ENCODE results near the gene GMCL2. TPM values are rescaled to one million over a fixed set of nuclear protein-coding genes. Genes with fewer than 3 reads are reported as not detected.

Gene GMCL2
- total RNA-seq, 1 donor from 2014 or later: not detected

GRCh38 chr5:178149199-178149932 lies 37.8 kb downstream of the GMCL2 start:
- H3K27me3 ChIP-seq (ENCODE audit: low read depth): no peaks in the 10 kb centered on the region
- H3K36me3 ChIP-seq: peaks cover 72% of the 10 kb centered on the region
- no peak for TF ChIP-seq CTCF (IDR thresholded peaks at IDR 0.05)
- no peak overlapping the region for H3K4me3 ChIP-seq
- intact Hi-C loops (cut with DNase I): no loop called here
- ATAC-seq (no peak), DNase-seq (no peak)
- no peaks in the 10 kb centered on the region for H3K9me3 ChIP-seq
- no peak overlapping the region for H3K27ac ChIP-seq
- H3K4me1 ChIP-seq: peaks cover 26% of the 10 kb centered on the region

- no peaks in the 10 kb centered on the region for H3K9me3 ChIP-seq
- no peak overlapping the region for H3K27ac ChIP-seq
- intact Hi-C loops (cut with DNase I): no loop called here
- DNase-seq (no peak), ATAC-seq (no peak)
- no peaks in the 10 kb centered on the region for H3K27me3 ChIP-seq (ENCODE audit: low read depth)
- H3K4me3 ChIP-seq: no peak overlapping the region
- H3K4me1 ChIP-seq: peaks cover 15% of the 10 kb centered on the region
- no peak for TF ChIP-seq CTCF (IDR thresholded peaks at IDR 0.05)
- peaks cover 92% of the 10 kb centered on the region for H3K36me3 ChIP-seq
Measured at GRCh38 chr5:178147406-178147805, 39.8 kb downstream of the GMCL2 start.

GRCh38 chr5:178145965-178146820 lies 41.0 kb downstream of the GMCL2 start:
- H3K27me3 ChIP-seq (ENCODE audit: low read depth): no peaks in the 10 kb centered on the region
- no peak overlapping the region for H3K4me3 ChIP-seq
- H3K9me3 ChIP-seq: no peaks in the 10 kb centered on the region
- H3K36me3 ChIP-seq: peaks cover 100% of the 10 kb centered on the region
- peak; percentile 76 for TF ChIP-seq CTCF (IDR thresholded peaks at IDR 0.05)
- no peak overlapping the region for H3K27ac ChIP-seq
- peak; percentile 75 for ATAC-seq
- H3K4me1 ChIP-seq: peaks cover 3% of the 10 kb centered on the region
- intact Hi-C loops (cut with DNase I): no loop called here
- DNase-seq: peak; percentile 79

- Histone ChIP-seq H3K4me3 (no peak overlapping the region), H3K27ac (no peak overlapping the region), H3K27me3 (ENCODE audit: low read depth) (no peaks in the 10 kb centered on the region), H3K36me3 (peaks cover 98% of the 10 kb centered on the region), H3K4me1 (no peaks in the 10 kb centered on the region), H3K9me3 (no peaks in the 10 kb centered on the region)
- no peak for DNase-seq
- no peak for TF ChIP-seq CTCF (IDR thresholded peaks at IDR 0.05)
- intact Hi-C loops (cut with DNase I): no loop called here
- peak; percentile 31 to 58 for ATAC-seq
Measured at GRCh38 chr5:178143901-178144300, 43.3 kb downstream of the GMCL2 start.

GRCh38 chr5:178143246-178143645 lies 43.9 kb downstream of the GMCL2 start:
- H3K4me1 ChIP-seq: no peaks in the 10 kb centered on the region
- ATAC-seq (no peak), DNase-seq (no peak)
- H3K9me3 ChIP-seq: no peaks in the 10 kb centered on the region
- intact Hi-C loops (cut with DNase I): no loop called here
- no peaks in the 10 kb centered on the region for H3K27me3 ChIP-seq (ENCODE audit: low read depth)
- no peak overlapping the region for H3K4me3 ChIP-seq
- peaks cover 96% of the 10 kb centered on the region for H3K36me3 ChIP-seq
- no peak overlapping the region for H3K27ac ChIP-seq
- TF ChIP-seq CTCF (IDR thresholded peaks at IDR 0.05): no peak
